ENCODE measurements around the gene CNNM4. TPM values are rescaled to one million over a fixed set of nuclear protein-coding genes. Genes with fewer than 3 reads are reported as not detected.

The CNNM4 gene
- 12.3 TPM for polyA plus RNA-seq (2013)

DNA sequence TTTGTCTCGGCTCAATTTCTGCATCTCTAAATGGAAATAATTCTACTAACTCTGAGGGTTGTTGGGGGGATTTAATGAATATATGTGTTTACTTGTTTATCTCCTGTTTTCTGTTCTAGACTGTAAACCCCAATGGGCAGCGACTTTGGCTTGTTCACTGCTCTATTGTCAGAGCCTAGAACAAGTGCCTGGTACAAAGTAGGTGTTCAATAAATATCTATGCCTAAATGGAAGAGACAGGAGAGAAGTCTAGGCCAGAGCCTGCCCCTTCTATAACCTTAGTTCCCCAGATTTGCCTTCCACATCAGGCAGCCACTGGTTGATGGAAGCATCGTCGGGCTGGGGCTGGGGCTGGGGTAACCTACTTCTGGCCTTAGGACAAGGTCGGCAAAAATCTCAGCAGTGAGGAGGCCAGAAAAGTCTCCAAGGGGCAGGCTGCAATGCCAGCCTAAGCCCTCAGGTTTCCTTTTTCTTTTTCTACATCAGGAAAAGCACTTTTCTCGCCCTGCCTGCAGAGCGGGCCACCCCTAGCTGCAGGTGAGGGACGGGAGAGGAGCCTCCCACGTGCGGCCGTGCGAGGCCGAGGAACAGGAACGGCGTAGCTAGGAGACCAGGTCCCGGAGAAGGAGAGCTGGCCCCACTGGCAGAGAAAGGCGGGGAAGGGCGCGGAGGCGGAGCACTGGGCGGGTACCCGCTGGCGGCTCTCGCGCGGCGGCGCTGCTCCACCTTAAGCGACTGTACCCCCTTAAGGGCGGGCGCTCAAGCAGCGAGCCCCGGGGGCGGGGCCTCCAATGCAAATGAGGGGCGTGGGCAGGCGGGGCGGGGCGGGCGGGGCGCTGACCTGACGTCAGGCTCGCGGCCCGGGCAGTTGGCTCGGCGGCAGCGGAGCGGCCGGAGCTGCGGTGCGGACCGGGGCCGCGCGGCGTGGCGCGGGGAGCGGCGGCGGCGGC, at the start of gene CNNM4:
Gene CNNM4, plus strand, starts transcription at position 867 of the 950 bp plus-strand sequence. CDS start 98 bp downstream, outside the sequence.
- 3% methylated on average over 45 of the region's 62 CpGs for WGBS (ENCODE audit: insufficient coverage)
- no peaks in the 10 kb centered on the region for H3K9me3 ChIP-seq (ENCODE audit: control extremely low read depth in 1 of 5, control insufficient read depth in 4 of 5, insufficient read depth in 2 of 5, low read depth in 1 of 5, low read length in 4 of 5)
- peak within 1 kb of the TSS; percentile 54 to 86 (median 79) for H3K4me3 ChIP-seq (ENCODE audit: control insufficient read depth in 1 of 7, extremely low read depth in 1 of 7, insufficient read depth in 4 of 7, low read depth in 2 of 7, low read length in 6 of 7)
- H3K27me3 ChIP-seq (replicated peaks in 2 of 5; ENCODE audit: control insufficient read depth in 4 of 5, insufficient read depth in 5 of 5, low read length in 4 of 5) = no peaks in the 10 kb centered on the region
- peak; percentile 89 to 94 (median 94) for DNase-seq
- H3K36me3 ChIP-seq (ENCODE audit: control insufficient read depth in 4 of 4, insufficient read depth in 4 of 4, low read length in 3 of 4) = no peaks in the 10 kb centered on the region
- peaks cover 18 to 64% (median 58%) of the 10 kb centered on the region in 4 experiments for H3K4me1 ChIP-seq (ENCODE audit: control extremely low read depth in 1 of 4, control insufficient read depth in 4 of 4, insufficient read depth in 4 of 4, low read length in 3 of 4)
- ChIA-PET CTCF (interaction anchor here (0.5 to 4.8 kb wide), 15 partner anchors 8 to 232 kb away, joined by 3 to 34 read pairs (median 3); partner anchors contain the start of gene LMAN2L), POLR2A (no interaction called here)
- H3K27ac ChIP-seq (ENCODE audit: insufficient read depth in 1 of 2, low read depth in 1 of 2, low read length in 2 of 2, poor library complexity in 1 of 2, severe bottlenecking in 2 of 2) = peak within 1 kb of the TSS in 1 of 2 experiments; percentile 46

DNA sequence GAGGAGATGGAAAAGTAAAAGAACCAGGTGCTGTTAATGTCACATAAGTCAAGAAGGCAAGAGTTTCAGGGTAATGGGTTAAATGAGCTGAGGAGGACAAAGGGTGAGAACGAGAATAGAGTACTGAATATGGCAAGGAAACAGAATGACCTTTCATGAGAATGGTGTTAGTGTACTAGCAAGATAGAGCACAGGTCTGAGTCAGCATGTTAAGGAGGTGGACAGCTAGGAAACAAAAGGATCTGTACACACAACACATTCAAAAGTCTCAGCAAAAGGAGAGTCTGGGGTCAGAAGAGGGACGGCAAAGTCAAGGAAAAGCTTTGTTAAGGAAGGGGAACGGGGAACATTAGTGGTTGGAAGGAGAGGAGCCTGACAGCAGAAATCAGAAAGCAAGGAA, 49.7 kb upstream of the CNNM4 start:
- peaks cover 23 to 67% (median 49%) of the 10 kb centered on the region in 4 experiments for H3K36me3 ChIP-seq (ENCODE audit: control insufficient read depth in 4 of 4, insufficient read depth in 4 of 4, low read length in 3 of 4)
- no peaks in the 10 kb centered on the region for H3K27me3 ChIP-seq (replicated peaks in 2 of 5; ENCODE audit: control insufficient read depth in 4 of 5, insufficient read depth in 5 of 5, low read length in 4 of 5)
- no peak overlapping the region for H3K4me3 ChIP-seq (ENCODE audit: control insufficient read depth in 1 of 7, extremely low read depth in 1 of 7, insufficient read depth in 4 of 7, low read depth in 2 of 7, low read length in 6 of 7)
- no peak overlapping the region for H3K27ac ChIP-seq (ENCODE audit: insufficient read depth in 1 of 2, low read depth in 1 of 2, low read length in 2 of 2, poor library complexity in 1 of 2, severe bottlenecking in 2 of 2)
- ChIA-PET CTCF (interaction anchor here (0.7 kb wide), 1 partner anchor 106 kb away, joined by 3 read pairs; no protein-coding TSS in a partner anchor), POLR2A (interaction anchor here (0.6 kb wide), 1 partner anchor 94 kb away, joined by 3 read pairs; no protein-coding TSS in a partner anchor)
- DNase-seq = no peak
- H3K9me3 ChIP-seq (ENCODE audit: control extremely low read depth in 1 of 5, control insufficient read depth in 4 of 5, insufficient read depth in 2 of 5, low read depth in 1 of 5, low read length in 4 of 5) = peaks cover 0 to 5% (median 3%) of the 10 kb centered on the region in 5 experiments
- WGBS (ENCODE audit: insufficient coverage) = 100% methylated on average over 3 of the region's 3 CpGs
- H3K4me1 ChIP-seq (ENCODE audit: control extremely low read depth in 1 of 4, control insufficient read depth in 4 of 4, insufficient read depth in 4 of 4, low read length in 3 of 4) = no peaks in the 10 kb centered on the region

DNA sequence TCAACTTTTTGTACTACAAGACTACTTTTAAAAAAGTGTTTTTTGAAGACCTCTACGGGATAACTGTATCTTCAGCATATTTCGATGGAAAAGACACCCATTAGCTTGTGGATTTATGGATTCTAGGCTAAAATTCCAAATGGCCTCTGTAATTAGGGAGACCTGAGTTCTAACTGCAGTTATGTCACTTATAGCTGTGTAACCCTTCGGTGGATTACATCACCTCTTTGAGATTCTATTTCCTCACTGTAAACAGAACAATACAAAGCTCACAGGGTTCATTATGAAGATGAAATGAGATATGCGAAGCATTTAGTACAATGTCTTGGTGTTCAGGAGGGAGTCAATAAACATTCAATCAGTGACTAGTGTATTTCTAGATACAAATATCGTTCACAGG, 45.0 kb upstream of the CNNM4 start:
- H3K4me3 ChIP-seq (ENCODE audit: control insufficient read depth in 1 of 7, extremely low read depth in 1 of 7, insufficient read depth in 4 of 7, low read depth in 2 of 7, low read length in 6 of 7) = no peak overlapping the region
- H3K27me3 ChIP-seq (replicated peaks in 2 of 5; ENCODE audit: control insufficient read depth in 4 of 5, insufficient read depth in 5 of 5, low read length in 4 of 5) = no peaks in the 10 kb centered on the region
- ChIA-PET CTCF (interaction anchor here (0.5 to 1.3 kb wide), 2 partner anchors 96 to 100 kb away, joined by 3 read pairs; no protein-coding TSS in a partner anchor), POLR2A (interaction anchor here (0.6 kb wide), 1 partner anchor 81 kb away, joined by 3 read pairs; no protein-coding TSS in a partner anchor)
- peaks cover 11 to 33% (median 26%) of the 10 kb centered on the region in 4 experiments for H3K36me3 ChIP-seq (ENCODE audit: control insufficient read depth in 4 of 4, insufficient read depth in 4 of 4, low read length in 3 of 4)
- no peak overlapping the region for H3K27ac ChIP-seq (ENCODE audit: insufficient read depth in 1 of 2, low read depth in 1 of 2, low read length in 2 of 2, poor library complexity in 1 of 2, severe bottlenecking in 2 of 2)
- H3K4me1 ChIP-seq (ENCODE audit: control extremely low read depth in 1 of 4, control insufficient read depth in 4 of 4, insufficient read depth in 4 of 4, low read length in 3 of 4) = no peaks in the 10 kb centered on the region
- no peak for DNase-seq
- 100% methylated on average over 2 of the region's 5 CpGs for WGBS (ENCODE audit: insufficient coverage)
- H3K9me3 ChIP-seq (ENCODE audit: control extremely low read depth in 1 of 5, control insufficient read depth in 4 of 5, insufficient read depth in 2 of 5, low read depth in 1 of 5, low read length in 4 of 5) = no peaks in the 10 kb centered on the region

DNA sequence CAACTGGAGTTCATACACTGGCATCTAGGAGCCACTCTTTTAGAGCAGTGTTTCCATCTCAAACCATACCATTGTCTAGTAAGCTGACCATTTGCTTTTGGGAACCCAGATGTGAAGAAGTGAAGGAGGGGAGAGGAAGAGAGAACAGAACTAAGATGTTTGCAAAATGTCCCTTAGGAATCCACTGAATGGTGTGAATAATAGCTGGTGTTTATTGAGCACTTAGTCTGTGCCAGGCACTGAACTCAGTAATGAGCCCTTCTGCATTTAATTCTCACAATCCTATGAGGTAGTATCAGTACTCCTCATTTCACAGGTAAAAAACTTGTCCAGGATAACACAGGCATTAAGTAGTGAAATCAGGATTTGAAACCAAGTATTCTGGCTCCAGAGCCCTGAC, 44.3 kb upstream of the CNNM4 start:
- no peaks in the 10 kb centered on the region for H3K4me1 ChIP-seq (ENCODE audit: control extremely low read depth in 1 of 4, control insufficient read depth in 4 of 4, insufficient read depth in 4 of 4, low read length in 3 of 4)
- ChIA-PET CTCF (interaction anchor here (0.5 to 1.3 kb wide), 2 partner anchors 97 to 101 kb away, joined by 3 read pairs; no protein-coding TSS in a partner anchor), POLR2A (interaction anchor here (0.6 kb wide), 1 partner anchor 80 kb away, joined by 3 read pairs; no protein-coding TSS in a partner anchor)
- H3K9me3 ChIP-seq (ENCODE audit: control extremely low read depth in 1 of 5, control insufficient read depth in 4 of 5, insufficient read depth in 2 of 5, low read depth in 1 of 5, low read length in 4 of 5) = no peaks in the 10 kb centered on the region
- H3K4me3 ChIP-seq (ENCODE audit: control insufficient read depth in 1 of 7, extremely low read depth in 1 of 7, insufficient read depth in 4 of 7, low read depth in 2 of 7, low read length in 6 of 7) = no peak overlapping the region
- H3K27me3 ChIP-seq (replicated peaks in 2 of 5; ENCODE audit: control insufficient read depth in 4 of 5, insufficient read depth in 5 of 5, low read length in 4 of 5) = no peaks in the 10 kb centered on the region
- no peak for DNase-seq
- peaks cover 3 to 26% (median 19%) of the 10 kb centered on the region in 4 experiments for H3K36me3 ChIP-seq (ENCODE audit: control insufficient read depth in 4 of 4, insufficient read depth in 4 of 4, low read length in 3 of 4)
- no peak overlapping the region for H3K27ac ChIP-seq (ENCODE audit: insufficient read depth in 1 of 2, low read depth in 1 of 2, low read length in 2 of 2, poor library complexity in 1 of 2, severe bottlenecking in 2 of 2)

DNA sequence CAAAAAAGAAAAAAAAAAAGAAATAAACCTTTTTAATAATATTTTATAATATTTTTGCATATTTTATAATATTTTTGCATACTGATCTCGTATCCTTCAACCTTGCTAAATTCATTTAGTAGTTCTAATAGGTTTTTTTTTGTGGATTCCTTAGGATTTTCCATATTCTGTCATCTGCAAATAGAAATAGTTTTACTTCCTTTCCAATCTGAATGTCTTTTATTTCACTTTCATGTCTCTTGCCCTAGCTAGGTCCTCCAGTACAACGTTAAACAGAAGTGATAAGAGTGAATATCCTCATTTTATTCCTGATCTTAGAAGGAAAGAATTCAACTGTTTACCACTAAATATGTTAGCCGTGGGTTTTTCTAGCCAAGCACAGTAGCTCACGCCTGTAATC, 34.6 kb upstream of the CNNM4 start:
- no peak for DNase-seq
- no peaks in the 10 kb centered on the region for H3K9me3 ChIP-seq (ENCODE audit: control extremely low read depth in 1 of 5, control insufficient read depth in 4 of 5, insufficient read depth in 2 of 5, low read depth in 1 of 5, low read length in 4 of 5)
- no peaks in the 10 kb centered on the region for H3K4me1 ChIP-seq (ENCODE audit: control extremely low read depth in 1 of 4, control insufficient read depth in 4 of 4, insufficient read depth in 4 of 4, low read length in 3 of 4)
- CTCF ChIA-PET = no interaction called here
- H3K27ac ChIP-seq (ENCODE audit: insufficient read depth in 1 of 2, low read depth in 1 of 2, low read length in 2 of 2, poor library complexity in 1 of 2, severe bottlenecking in 2 of 2) = no peak overlapping the region
- H3K27me3 ChIP-seq (replicated peaks in 2 of 5; ENCODE audit: control insufficient read depth in 4 of 5, insufficient read depth in 5 of 5, low read length in 4 of 5) = no peaks in the 10 kb centered on the region
- peaks cover 3 to 37% (median 22%) of the 10 kb centered on the region in 4 experiments for H3K36me3 ChIP-seq (ENCODE audit: control insufficient read depth in 4 of 4, insufficient read depth in 4 of 4, low read length in 3 of 4)
- no peak overlapping the region for H3K4me3 ChIP-seq (ENCODE audit: control insufficient read depth in 1 of 7, extremely low read depth in 1 of 7, insufficient read depth in 4 of 7, low read depth in 2 of 7, low read length in 6 of 7)
- POLR2A ChIA-PET = no interaction called here
- 100% methylated on average over 2 of the region's 4 CpGs for WGBS (ENCODE audit: insufficient coverage)

DNA sequence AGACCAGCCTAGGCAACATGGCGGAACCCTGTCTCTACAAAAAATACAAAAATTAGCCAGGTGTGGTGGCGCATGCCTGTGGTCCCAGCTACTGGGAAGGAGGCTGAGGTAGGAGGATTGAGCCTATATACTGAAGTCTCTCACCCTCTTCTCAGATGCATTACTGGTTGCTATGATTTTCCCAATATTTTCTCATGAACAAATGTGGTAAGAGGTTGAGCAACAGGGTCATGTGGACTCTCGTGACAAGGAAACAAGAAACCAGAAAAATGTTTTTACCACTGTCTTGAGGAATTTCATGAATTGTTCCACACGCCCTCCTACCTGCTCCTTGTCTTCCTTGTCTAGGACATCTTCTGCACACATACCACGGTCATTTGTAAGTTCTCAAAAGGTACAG, 33.3 kb upstream of the CNNM4 start:
- 94% methylated on average over 3 of the region's 5 CpGs for WGBS (ENCODE audit: insufficient coverage)

More for the DNA sequence above, 33.3 kb upstream of the CNNM4 start:
- Histone ChIP-seq H3K4me3 (ENCODE audit: control insufficient read depth in 1 of 7, extremely low read depth in 1 of 7, insufficient read depth in 4 of 7, low read depth in 2 of 7, low read length in 6 of 7) (no peak overlapping the region), H3K9me3 (ENCODE audit: control extremely low read depth in 1 of 5, control insufficient read depth in 4 of 5, insufficient read depth in 2 of 5, low read depth in 1 of 5, low read length in 4 of 5) (no peaks in the 10 kb centered on the region), H3K27me3 (replicated peaks in 2 of 5; ENCODE audit: control insufficient read depth in 4 of 5, insufficient read depth in 5 of 5, low read length in 4 of 5) (no peaks in the 10 kb centered on the region), H3K36me3 (ENCODE audit: control insufficient read depth in 4 of 4, insufficient read depth in 4 of 4, low read length in 3 of 4) (peaks cover 3 to 47% (median 28%) of the 10 kb centered on the region in 4 experiments), H3K27ac (ENCODE audit: insufficient read depth in 1 of 2, low read depth in 1 of 2, low read length in 2 of 2, poor library complexity in 1 of 2, severe bottlenecking in 2 of 2) (no peak overlapping the region), H3K4me1 (ENCODE audit: control extremely low read depth in 1 of 4, control insufficient read depth in 4 of 4, insufficient read depth in 4 of 4, low read length in 3 of 4) (no peaks in the 10 kb centered on the region)
- ChIA-PET POLR2A (no interaction called here), CTCF (interaction anchor here (1.3 kb wide), 1 partner anchor 40 kb away, joined by 3 read pairs; no protein-coding TSS in a partner anchor)
- DNase-seq = no peak
